GM10847 (cell line): ENCODE results near the gene RASSF7.

Source experiments
- POLR2A ChIP-seq: IDR thresholded peaks from 2 replicates; pipeline ENCODE4 v1.6.1; 2011; ENCODE audit not compliant: insufficient read length; ENCODE audit errors: extremely low read depth

The RASSF7 gene

GRCh38 chr11:598005-598680 lies 37.4 kb downstream of the RASSF7 start:
- TF ChIP-seq POLR2A = no peak

GRCh38 chr11:601573-602245 lies 40.9 kb downstream of the RASSF7 start:
- TF ChIP-seq POLR2A = no peak

GRCh38 chr11:603154-603553 lies 42.4 kb downstream of the RASSF7 start:
- no peak for TF ChIP-seq POLR2A

- TF ChIP-seq POLR2A = no peak
Measured at GRCh38 chr11:605286-606129, 44.7 kb downstream of the RASSF7 start.

GRCh38 chr11:606245-606644 lies 45.5 kb downstream of the RASSF7 start:
- TF ChIP-seq POLR2A = no peak

GRCh38 chr11:607020-607780 lies 46.4 kb downstream of the RASSF7 start:
- TF ChIP-seq POLR2A = no peak

GRCh38 chr11:607971-608659 lies 47.3 kb downstream of the RASSF7 start:
- TF ChIP-seq POLR2A = no peak

- TF ChIP-seq POLR2A = no peak
Measured at GRCh38 chr11:608791-609251, 48.1 kb downstream of the RASSF7 start.

GRCh38 chr11:609341-609811 lies 48.6 kb downstream of the RASSF7 start:
- no peak for TF ChIP-seq POLR2A

- no peak for TF ChIP-seq POLR2A
Measured at GRCh38 chr11:610146-610801, 49.5 kb downstream of the RASSF7 start.

GRCh38 chr11:611001-611996 lies 50.5 kb downstream of the RASSF7 start:
- TF ChIP-seq POLR2A = peak; percentile 24

- no peak for TF ChIP-seq POLR2A
Measured at GRCh38 chr11:612201-612960, 51.6 kb downstream of the RASSF7 start.

GRCh38 chr11:612961-613300 lies 52.2 kb downstream of the RASSF7 start:
- TF ChIP-seq POLR2A = no peak
